K562 (cell line): ENCODE results near the gene DYNC1H1. TPM values are rescaled to one million over a fixed set of nuclear protein-coding genes. Genes with fewer than 3 reads are reported as not detected.

Source experiments
- ATAC-seq: fragments of 200-7000 bp; cut with Tn5 transposase; 3 replicates; pipeline ENCODE4 v1.9.1; 2020; ENCODE audit warnings: moderate library complexity
- BruUV-seq: library from RNA; stranded (reverse); fragments of 400-500 nt; replicated peaks from 2 replicates; lab custom pipeline; 2021; lab: Mats Ljungman, UMichigan
- CTCF ChIA-PET: fragments of 300-600 bp; formaldehyde crosslinking; extraction: SDS; loops from one replicate; lab custom pipeline; 2021; ENCODE audit warnings: low intra/inter-chr PET ratio; lab: Yijun Ruan, JAX
- POLR2A ChIA-PET: fragments of 300-600, 350-650 bp; sonication (Branson Sonifier 250); formaldehyde crosslinking; extraction: SDS; loops from one replicate; lab custom pipeline; 2021; ENCODE audit warnings: antibody characterized with exemption, inconsistent platforms; lab: Yijun Ruan, JAX
- DNase-seq, 4 experiments: peaks; one replicate each; pipeline versions ENCODE4 v3.0.0 to v3.0.0-alpha.2; 2011 to 2018; ENCODE audit warnings: low spot score in 3 of 4, mixed read lengths in 3 of 4; ENCODE audit errors: extremely low read depth in 1 of 4
- FAIRE-seq: peaks from 2 replicates; lab custom pipeline; 2011; peaks lifted over from hg19 to GRCh38; lab: Jason Lieb, UNC
- H2AFZ ChIP-seq: 2 replicates; pipeline ENCODE4 v1.6.0; 2011; ENCODE audit warnings: low read depth, low read length, control low read depth, inconsistent platforms
- H3K27ac ChIP-seq: fragments of 200-600 bp; 3 replicates; pipeline ENCODE4 v1.8.0; 2011; ENCODE audit warnings: low read depth, mild to moderate bottlenecking, control low read depth, inconsistent platforms, low read length, moderate library complexity, mixed read lengths; ENCODE audit errors: extremely low read depth
- H3K27me3 ChIP-seq, 2 experiments: fragments of 300-600 bp in 1 of 2; 2 replicates in 1 of 2; 3 replicates in 1 of 2; pipeline versions ENCODE4 v1.6.0 to v1.8.0; 2011; ENCODE audit warnings: inconsistent platforms in 2 of 2, low read length in 2 of 2, mild to moderate bottlenecking in 1 of 2, mixed read lengths in 1 of 2, moderate library complexity in 1 of 2; ENCODE audit not compliant: control insufficient read depth in 2 of 2, insufficient read depth in 2 of 2
- H3K36me3 ChIP-seq: fragments of 300-600 bp; 3 replicates; pipeline ENCODE4 v1.8.0; 2011; ENCODE audit warnings: mild to moderate bottlenecking, low read length, inconsistent platforms; ENCODE audit not compliant: control insufficient read depth, insufficient read depth
- H3K4me1 ChIP-seq, 2 experiments: fragments of 200-600 bp in 1 of 2; replicated peaks in 1 of 2; 2 replicates in 1 of 2; 3 replicates in 1 of 2; pipeline versions ENCODE4 v1.5.1 to v1.8.0; 2011; ENCODE audit warnings: inconsistent platforms in 2 of 2, low read length in 2 of 2, mild to moderate bottlenecking in 1 of 2, mixed read lengths in 1 of 2, moderate library complexity in 1 of 2; ENCODE audit not compliant: control insufficient read depth in 2 of 2, insufficient read depth in 2 of 2
- H3K4me2 ChIP-seq: 2 replicates; pipeline ENCODE4 v1.6.1; 2011; ENCODE audit warnings: low read length, control low read depth, inconsistent platforms, mixed read lengths; ENCODE audit not compliant: insufficient read depth
- H3K4me3 ChIP-seq: fragments of 200-600 bp; sonication (generic), shearing (Covaris generic); 2 replicates; pipeline ENCODE4 v1.5.1; 2016; ENCODE audit warnings: control low read depth, inconsistent platforms
- H3K79me2 ChIP-seq: fragments of 200-600 bp; 3 replicates; pipeline ENCODE4 v1.8.0; 2011; ENCODE audit warnings: low read length, inconsistent platforms; ENCODE audit not compliant: control insufficient read depth, insufficient read depth
- H3K9ac ChIP-seq, 2 experiments: 2 replicates each; pipeline versions ENCODE4 v1.6.0 to v1.6.1; 2011; ENCODE audit warnings: low read depth in 2 of 2, low read length in 2 of 2, control low read depth in 1 of 2, inconsistent platforms in 1 of 2, mild to moderate bottlenecking in 1 of 2, mixed read lengths in 1 of 2; ENCODE audit not compliant: insufficient read depth in 1 of 2
- H3K9me1 ChIP-seq: one replicate; pipeline ENCODE4 v1.6.0; 2011; ENCODE audit warnings: inconsistent platforms, mild to moderate bottlenecking, low read length, moderate library complexity; ENCODE audit not compliant: control insufficient read depth, insufficient read depth
- H3K9me3 ChIP-seq: replicated peaks from 2 replicates; pipeline ENCODE4 v1.5.1; 2011; ENCODE audit warnings: low read depth, low read length, inconsistent platforms; ENCODE audit not compliant: control insufficient read depth, insufficient read depth
- H4K20me1 ChIP-seq: replicated peaks from 2 replicates; pipeline ENCODE4 v1.6.1; 2011; ENCODE audit warnings: low read length, inconsistent platforms, mixed read lengths; ENCODE audit not compliant: control insufficient read depth, insufficient read depth
- ATF3 ChIP-seq, 2 experiments: fragments of 450-650 bp in 1 of 2; sonication (generic) in 1 of 2; formaldehyde crosslinking in 1 of 2; IDR thresholded peaks in 1 of 2; conservative IDR thresholded peaks in 1 of 2; 2 replicates each; pipeline versions ENCODE4 v1.6.1 to v1.8.1; 2016 to 2023; ENCODE audit warnings: mild to moderate bottlenecking in 2 of 2, moderate library complexity in 2 of 2, inconsistent platforms in 1 of 2, missing genetic modification reagents in 1 of 2
- CBX2 ChIP-seq: fragments of 200-600 bp; sonication (generic); IDR thresholded peaks from one replicate; pipeline ENCODE4 v1.6.1; 2012; ENCODE audit warnings: mild to moderate bottlenecking, low read length, inconsistent platforms; ENCODE audit not compliant: insufficient read depth, poor library complexity, severe bottlenecking
- HNRNPUL1 ChIP-seq: fragments of 200-400 bp; formaldehyde crosslinking; IDR thresholded peaks from 2 replicates; pipeline ENCODE4 v1.6.1; 2017; ENCODE audit warnings: low read length
- IRF2 ChIP-seq: sonication (generic); formaldehyde crosslinking; IDR thresholded peaks from 2 replicates; pipeline ENCODE4 v1.8.1; 2022; ENCODE audit warnings: mild to moderate bottlenecking, missing genetic modification reagents
- TEAD2 ChIP-seq: fragments of 450-650 bp; IDR thresholded peaks from 2 replicates; pipeline ENCODE4 v1.6.1; 2016; ENCODE audit warnings: missing genetic modification characterization, control low read depth, missing compliant biosample characterization
- TOE1 ChIP-seq, 2 experiments: fragments of 450-650 bp in 1 of 2; sonication (generic) in 1 of 2; formaldehyde crosslinking in 1 of 2; IDR thresholded peaks; 2 replicates each; pipeline versions ENCODE4 v1.7.1 to v1.8.0; 2016 to 2022; ENCODE audit warnings: borderline replicate concordance in 2 of 2, mild to moderate bottlenecking in 2 of 2, antibody characterized with exemption in 1 of 2, inconsistent platforms in 1 of 2, low read depth in 1 of 2, missing genetic modification reagents in 1 of 2, moderate library complexity in 1 of 2
- ZNF318 ChIP-seq, 2 experiments: fragments of 450-650 bp; IDR thresholded peaks; 2 replicates each; pipeline ENCODE4 v1.6.1; 2016; ENCODE audit warnings: mild to moderate bottlenecking in 2 of 2, borderline replicate concordance in 1 of 2, low read depth in 1 of 2, moderate library complexity in 1 of 2
- ZNF699 ChIP-seq: fragments of 250-450 bp; sonication (Bioruptor Pico); IDR thresholded peaks from 2 replicates; pipeline ENCODE4 v1.8.0; 2021; ENCODE audit warnings: mild to moderate bottlenecking, moderate library complexity; ENCODE audit not compliant: insufficient replicate concordance
- WGBS: fragments of 100-300 bp; shearing (Covaris generic); methylation state at CpG from one replicate; pipeline ENCODE4 v1.1.6; 2016; ENCODE audit warnings: low coverage, mixed read lengths; ENCODE audit not compliant: insufficient coverage; ENCODE audit errors: missing lambda C conversion rate; 5-methylcytosine and 5-hydroxymethylcytosine counted together
- in situ Hi-C: fragments of 300-500 bp; cut with MboI; formaldehyde crosslinking; loops from 4 replicates; pipeline ENCODE4 v1.15.0; 2018; ENCODE audit warnings: inconsistent platforms, mixed read lengths
- intact Hi-C: fragments of 100-400 bp; cut with micrococcal nuclease; formaldehyde crosslinking; loops from 2 replicates; pipeline ENCODE4 v1.14.2; 2022
- polyA plus RNA-seq, 8 experiments: library from polyadenylated mRNA; depleted of rRNA in 4 of 8; stranded (reverse) in 5 of 8; unstranded in 3 of 8; fragments of >200 nt; fragmentation: Nextera tagmentation in 2 of 8; fragmentation: Illumina TruSeq in 1 of 8; extraction: Ambion mirVana in 2 of 8; extraction: Trizol in 1 of 8; gene quantifications; 2 replicates each; pipeline versions ENCODE4 v1.2.1 to v1.2.3, GENCODE V29; 2011 to 2014; ENCODE audit warnings: inconsistent platforms in 1 of 8, missing spikeins in 1 of 8
- total RNA-seq, 7 experiments: library from RNA; depleted of rRNA in 6 of 7; stranded (reverse); fragments of >200 nt in 6 of 7; fragmentation: Illumina TruSeq in 2 of 7; extraction: Trizol in 2 of 7; gene quantifications; 2 replicates each; pipeline versions ENCODE4 v1.2.1 to v1.2.3, GENCODE V29; 2011 to 2021; ENCODE audit warnings: low replicate concordance in 1 of 7
- TF ChIP-seq, protein P1 (sequence below): sonication (generic); formaldehyde crosslinking; IDR thresholded peaks from 2 replicates; pipeline ENCODE4 v1.8.1; 2022; ENCODE audit warnings: missing genetic modification reagents

The DYNC1H1 gene
- total and polyA plus RNA-seq, 9 of the 15 experiments (the other 6 are each of a cell fraction or from before 2014, with no cell fraction given): 31.9 to 335 (median 115) TPM

DNA sequence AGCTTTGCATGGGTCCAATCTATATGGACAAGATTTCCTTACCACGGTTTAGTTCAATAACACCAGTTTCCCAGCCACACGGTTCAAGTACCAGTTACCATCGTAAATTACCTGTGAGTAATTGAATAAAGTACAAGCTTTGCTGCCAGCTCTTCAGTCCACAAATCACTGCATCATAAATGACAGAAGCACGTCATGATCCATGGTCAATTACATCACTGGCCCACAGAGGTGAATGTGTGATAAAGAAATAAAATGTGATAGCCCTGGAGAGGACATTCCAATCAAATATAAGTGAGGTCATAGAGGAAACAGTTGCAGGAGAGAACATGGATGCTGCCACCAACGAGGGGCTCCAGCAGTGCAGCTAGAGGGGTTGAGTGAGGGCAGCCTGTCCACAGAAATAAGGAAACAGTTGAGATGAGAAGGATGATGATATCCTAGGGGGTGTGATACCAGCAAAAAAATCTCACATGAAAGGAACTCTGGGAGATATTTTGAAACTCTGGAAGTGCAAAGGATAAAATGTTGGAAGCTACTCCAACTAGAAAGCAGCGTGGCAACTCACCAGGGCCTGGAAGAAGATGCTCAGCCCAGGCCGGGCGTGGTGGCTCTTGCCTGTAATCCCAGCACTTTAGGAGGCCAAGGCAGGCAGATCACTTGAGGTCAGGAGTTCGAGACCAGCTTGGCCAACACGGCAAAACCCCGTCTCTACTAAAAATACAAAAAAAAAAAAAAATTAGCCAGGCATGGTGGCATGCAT, 5.8 kb upstream of the DYNC1H1 start:
- intact Hi-C loops: no loop called here
- peaks cover 32 to 36% of the 10 kb centered on the region in 2 experiments for H3K4me1 ChIP-seq
- 56% methylated on average over 7 of the region's 11 CpGs for WGBS
- H3K4me2 ChIP-seq: no peak overlapping the region
- no TSS peak for BruUV-seq
- no peaks in the 10 kb centered on the region for H3K9me1 ChIP-seq
- no peaks in the 10 kb centered on the region for H3K9me3 ChIP-seq
- H2AFZ ChIP-seq: no peak overlapping the region
- ATAC-seq (no peak), DNase-seq (no peak), FAIRE-seq (no peak)
- H3K4me3 ChIP-seq: no peak overlapping the region
- H3K27me3 ChIP-seq: no peaks in the 10 kb centered on the region
- CTCF ChIA-PET: no interaction called here
- H3K36me3 ChIP-seq: no peaks in the 10 kb centered on the region
- H4K20me1 ChIP-seq: no peaks in the 10 kb centered on the region
- no peak overlapping the region for H3K9ac ChIP-seq
- no peaks in the 10 kb centered on the region for H3K79me2 ChIP-seq
- no peak overlapping the region for H3K27ac ChIP-seq
- in situ Hi-C loops: no loop called here
- POLR2A ChIA-PET: interaction anchor here (0.6 kb wide), 1 partner anchor 875 kb away, joined by 3 read pairs; no protein-coding TSS in a partner anchor
- no peak for TF ChIP-seq ZNF699 (CRISPR knock-in tag)
- no peak for TF ChIP-seq CBX2
- TF ChIP-seq, protein P1, sequence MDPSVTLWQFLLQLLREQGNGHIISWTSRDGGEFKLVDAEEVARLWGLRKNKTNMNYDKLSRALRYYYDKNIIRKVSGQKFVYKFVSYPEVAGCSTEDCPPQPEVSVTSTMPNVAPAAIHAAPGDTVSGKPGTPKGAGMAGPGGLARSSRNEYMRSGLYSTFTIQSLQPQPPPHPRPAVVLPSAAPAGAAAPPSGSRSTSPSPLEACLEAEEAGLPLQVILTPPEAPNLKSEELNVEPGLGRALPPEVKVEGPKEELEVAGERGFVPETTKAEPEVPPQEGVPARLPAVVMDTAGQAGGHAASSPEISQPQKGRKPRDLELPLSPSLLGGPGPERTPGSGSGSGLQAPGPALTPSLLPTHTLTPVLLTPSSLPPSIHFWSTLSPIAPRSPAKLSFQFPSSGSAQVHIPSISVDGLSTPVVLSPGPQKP (CRISPR knock-in tag): no peak
- no peak for TF ChIP-seq IRF2
- no peak for TF ChIP-seq TEAD2 (tag)
- TF ChIP-seq ZNF318 (IDR thresholded peaks at IDR 0.05; ENCODE audit: borderline replicate concordance in 1 of 2, low read depth in 1 of 2): no peak
- TF ChIP-seq HNRNPUL1: no peak
- no peak for TF ChIP-seq ATF3 (IDR thresholded peaks at IDR 0.05)
- no peak for TF ChIP-seq ATF3 (CRISPR knock-in tag; conservative IDR thresholded peaks at IDR 0.05)
- no peak for TF ChIP-seq TOE1 (IDR thresholded peaks at IDR 0.05; ENCODE audit: borderline replicate concordance)
- no peak for TF ChIP-seq TOE1 (CRISPR knock-in tag; IDR thresholded peaks at IDR 0.05; ENCODE audit: borderline replicate concordance, low read depth)
